ENCODE data around the gene RDX.
"Not testable (repeated sequence)": the region's sequence is repeated elsewhere in the genome, so short reads cannot be mapped to it uniquely, and the experiment has no call there.

GRCh38 chr11:110292146-110292545 is 4.3 kb downstream of the RDX start:
- TF ChIP-seq CTCF (conservative IDR thresholded peaks at IDR 0.05; ENCODE audit: low read length); EZH2phosphoT487 (IDR thresholded peaks at IDR 0.05; ENCODE audit: borderline replicate concordance): not testable (repeated sequence)
